ENCODE results near the gene UGT2A1. TPM values are rescaled to one million over a fixed set of nuclear protein-coding genes. Genes with fewer than 3 reads are reported as not detected.

Gene UGT2A1
- total and polyA plus RNA-seq, 9 donors = not detected

- H3K4me1 ChIP-seq (ENCODE audit: insufficient read depth) = no peaks in the 10 kb centered on the region
- H3K4me3 ChIP-seq = no peak overlapping the region
- no peaks in the 10 kb centered on the region for H3K9me3 ChIP-seq
- no peak overlapping the region for H3K27ac ChIP-seq
- no peak for DNase-seq
- TF ChIP-seq POLR2A (IDR thresholded peaks at IDR 0.05) (no peak), CTCF (IDR thresholded peaks at IDR 0.05) (no peak), EP300 (IDR thresholded peaks at IDR 0.05) (no peak)
- H3K27me3 ChIP-seq = no peaks in the 10 kb centered on the region
- intact Hi-C loops (cut with DNase I) = no loop called here
- H3K36me3 ChIP-seq = no peaks in the 10 kb centered on the region
- WGBS, 3 donors = 52 to 55% (median 53%) methylated on average over 6 of the region's 6 CpGs
These were observed 106.8 kb downstream of the UGT2A1 start for GRCh38 chr4:69546134-69546765.

Small RNA genes lying within 50 kb of the gene (small RNA-seq; reads per million reads assigned to genes)
- gene UGT2A2 = not detected

Other genes with a start within 250 kb of the UGT2A1 start
- gene UGT2B4, start 157.3 kb downstream of the UGT2A1 start, total RNA-seq = under 1 TPM in 3 of 7 donors, not detected in 4; 0.13 to 0.55 (median 0.17) TPM
- gene UGT2B4, start 157.3 kb downstream of the UGT2A1 start, polyA plus RNA-seq = not detected
- not detected for gene UGT2A2, start 13.6 kb downstream of the UGT2A1 start, total RNA-seq
- gene UGT2A2, start 13.6 kb downstream of the UGT2A1 start, polyA plus RNA-seq = not detected
- gene SULT1B1, start 107.4 kb upstream of the UGT2A1 start, total RNA-seq = 1 to 10 TPM in 2 of 7 donors, under 1 TPM in 5; 0.23 to 6.4 (median 0.72) TPM
- gene SULT1B1, start 107.4 kb upstream of the UGT2A1 start, polyA plus RNA-seq = under 1 TPM; 0.82 to 0.90 TPM
- gene SULT1E1, start 206.9 kb upstream of the UGT2A1 start, total RNA-seq = under 1 TPM in 5 of 7 donors, not detected in 2; 0.12 to 0.65 (median 0.25) TPM
- gene SULT1E1, start 206.9 kb upstream of the UGT2A1 start, polyA plus RNA-seq = under 1 TPM in 1 of 2 donors, not detected in 1; 0.17 TPM

Measured in ovary (tissue), 9 donors.